Mammary epithelial cell (primary cell): ENCODE data around the gene SLC6A19.

ENCODE experiments used
- CTCF ChIP-seq, 2 donors: IDR thresholded peaks in 1 of 2; conservative IDR thresholded peaks in 1 of 2; 2 replicates each; pipeline ENCODE4 v1.5.1; 2011 to 2012; ENCODE audit warnings: inconsistent platforms in 2 of 2, low read length in 2 of 2, mild to moderate bottlenecking in 2 of 2, control low read depth in 1 of 2, low read depth in 1 of 2; ENCODE audit not compliant: insufficient read depth in 1 of 2; ENCODE audit errors: extremely low read depth in 1 of 2
- EZH2 ChIP-seq: IDR thresholded peaks from 2 replicates; pipeline ENCODE4 v1.6.1; 2012; ENCODE audit warnings: low read length, inconsistent platforms, borderline replicate concordance

GRCh38 chr5:1175801-1176472 is 25.5 kb upstream of the SLC6A19 start:
- no peak for TF ChIP-seq EZH2
- TF ChIP-seq CTCF (conservative IDR thresholded peaks at IDR 0.05 in 1 of 2, IDR thresholded peaks at IDR 0.05 in 1 of 2; ENCODE audit: extremely low read depth in 1 of 2, insufficient read depth in 1 of 2, low read depth in 1 of 2, low read length in 2 of 2) = no peak
